Mesendoderm (in vitro differentiated cells): Measurements from ENCODE around the gene SRPK2. TPM values are rescaled to one million over a fixed set of nuclear protein-coding genes. Genes with fewer than 3 reads are reported as not detected.

Source experiments
- DNase-seq: peaks from one replicate; pipeline ENCODE4 v3.0.0; 2013
- H2AK5ac ChIP-seq: 2 replicates; pipeline ENCODE4 v1.6.1; 2013; ENCODE audit warnings: low read length, inconsistent platforms
- H2BK120ac ChIP-seq: 2 replicates; pipeline ENCODE4 v1.6.1; 2013; ENCODE audit warnings: low read depth, mild to moderate bottlenecking, low read length, moderate library complexity, mixed read lengths
- H2BK15ac ChIP-seq: replicated peaks from 2 replicates; pipeline ENCODE4 v1.6.1; 2013; ENCODE audit warnings: low read depth, mild to moderate bottlenecking, moderate library complexity
- H2BK5ac ChIP-seq: 2 replicates; pipeline ENCODE4 v1.6.1; 2013; ENCODE audit warnings: low read length, inconsistent platforms
- H3K18ac ChIP-seq: 2 replicates; pipeline ENCODE4 v1.6.1; 2013; ENCODE audit warnings: mild to moderate bottlenecking, low read length, mixed read lengths
- H3K23ac ChIP-seq: one replicate; pipeline ENCODE4 v1.6.1; 2013; ENCODE audit warnings: low read length
- H3K27ac ChIP-seq: 2 replicates; pipeline ENCODE4 v1.5.1; 2013; ENCODE audit warnings: low read depth, mild to moderate bottlenecking, inconsistent platforms, low read length, moderate library complexity
- H3K27me3 ChIP-seq: 2 replicates; pipeline ENCODE4 v1.6.1; 2013; ENCODE audit warnings: low read length, control low read depth, mild to moderate bottlenecking, inconsistent platforms; ENCODE audit not compliant: insufficient read depth, poor library complexity
- H3K36me3 ChIP-seq: 2 replicates; pipeline ENCODE4 v1.6.1; 2013; ENCODE audit warnings: low read length, inconsistent platforms; ENCODE audit not compliant: control insufficient read depth, insufficient read depth
- H3K4ac ChIP-seq: one replicate; pipeline ENCODE4 v1.6.1; 2013; ENCODE audit warnings: low read depth, mild to moderate bottlenecking, low read length, moderate library complexity
- H3K4me1 ChIP-seq: 2 replicates; pipeline ENCODE4 v1.6.1; 2013; ENCODE audit warnings: low read depth, low read length, inconsistent platforms; ENCODE audit not compliant: control insufficient read depth
- H3K4me2 ChIP-seq: 2 replicates; pipeline ENCODE4 v1.6.1; 2013; ENCODE audit warnings: low read length
- H3K4me3 ChIP-seq: 2 replicates; pipeline ENCODE4 v1.5.1; 2013; ENCODE audit warnings: mild to moderate bottlenecking, low read length
- H3K56ac ChIP-seq: one replicate; pipeline ENCODE4 v1.6.1; 2013; ENCODE audit warnings: low read length
- H3K79me1 ChIP-seq: 2 replicates; pipeline ENCODE4 v1.6.1; 2013; ENCODE audit warnings: low read length, inconsistent platforms
- H3K79me2 ChIP-seq: 2 replicates; pipeline ENCODE4 v1.6.1; 2013; ENCODE audit warnings: mild to moderate bottlenecking, low read length; ENCODE audit not compliant: control insufficient read depth, insufficient read depth
- H3K9ac ChIP-seq: 2 replicates; pipeline ENCODE4 v1.6.1; 2013; ENCODE audit warnings: low read length, inconsistent platforms
- H4K5ac ChIP-seq: one replicate; pipeline ENCODE4 v1.6.1; 2013; ENCODE audit warnings: low read length
- H4K8ac ChIP-seq: one replicate; pipeline ENCODE4 v1.6.1; 2013; ENCODE audit warnings: low read depth, mild to moderate bottlenecking, control low read depth, low read length, moderate library complexity
- WGBS: extraction: QIAGEN DNeasy Blood & Tissue Kit; methylation state at CpG from one replicate; pipeline ENCODE4 v1.1.7; 2013; ENCODE audit warnings: low lambda C conversion rate, missing lambda C conversion rate; ENCODE audit not compliant: insufficient coverage; ENCODE audit errors: extremely low coverage; 5-methylcytosine and 5-hydroxymethylcytosine counted together
- small RNA-seq: library from polyadenylated mRNA; stranded (forward); fragments of <200 nt; extraction: miRNeasy Mini kit (QIAGEN cat#:217004); gene quantifications from one replicate; pipeline ENCODE3, GENCODE V24; 2013; ENCODE audit not compliant: insufficient read depth

Gene SRPK2

DNA sequence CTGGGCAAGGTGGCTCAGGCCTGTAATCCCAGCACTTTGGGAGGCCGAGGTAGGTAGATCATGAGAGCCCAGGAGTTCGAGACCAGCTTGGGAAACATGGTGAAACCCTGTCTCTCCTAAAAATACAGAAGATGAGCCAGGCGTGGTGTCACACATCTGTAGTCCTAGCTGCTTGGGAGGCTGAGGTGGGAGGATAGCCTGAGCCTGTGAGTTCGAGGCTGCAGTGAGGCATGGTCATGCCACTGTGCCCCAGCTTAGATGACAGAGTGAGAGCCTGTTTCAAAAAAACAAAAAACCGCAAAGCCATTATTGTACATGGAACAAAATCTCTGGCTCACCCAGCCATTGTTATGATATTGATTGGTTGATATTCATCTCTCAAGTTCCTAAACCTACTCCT lies 321.0 kb downstream of the SRPK2 start:
- DNase-seq = no peak
- no peak overlapping the region for H3K9ac ChIP-seq
- H3K79me1 ChIP-seq = no peaks in the 10 kb centered on the region
- no peak overlapping the region for H4K5ac ChIP-seq
- no peak overlapping the region for H4K8ac ChIP-seq
- no peak overlapping the region for H2BK5ac ChIP-seq
- H2BK120ac ChIP-seq = no peak overlapping the region
- no peak overlapping the region for H3K18ac ChIP-seq
- no peaks in the 10 kb centered on the region for H3K27me3 ChIP-seq
- no peak overlapping the region for H2AK5ac ChIP-seq
- H3K36me3 ChIP-seq = no peaks in the 10 kb centered on the region
- H3K4me1 ChIP-seq = no peaks in the 10 kb centered on the region
- H3K56ac ChIP-seq = no peak overlapping the region
- no peak overlapping the region for H3K4me2 ChIP-seq
- H3K23ac ChIP-seq = no peak overlapping the region
- no peak overlapping the region for H3K27ac ChIP-seq
- no peak overlapping the region for H3K4ac ChIP-seq
- WGBS = no CpG with 5 or more reads among the region's 5 CpGs
- no peaks in the 10 kb centered on the region for H3K79me2 ChIP-seq
- no peak overlapping the region for H2BK15ac ChIP-seq
- no peak overlapping the region for H3K4me3 ChIP-seq

Small RNA genes lying within 50 kb of the gene (small RNA-seq; reads per million reads assigned to genes)
- gene AC005070.2 (not detected), gene RNU6-1322P (not detected)
